Esophagus squamous epithelium (tissue), 5 donors: ENCODE results near the gene SDHC. TPM values are rescaled to one million over a fixed set of nuclear protein-coding genes. Genes with fewer than 3 reads are reported as not detected.

Source experiments
- DNase-seq: peaks from one replicate; lab custom pipeline; 2025; lab: John Stamatoyannopoulos, UW
- H3K27ac ChIP-seq, 4 donors: fragments of 200-600 bp; sonication (generic); one replicate each; pipeline ENCODE4 v1.5.1; 2016 to 2019; ENCODE audit warnings: mild to moderate bottlenecking in 1 of 4
- H3K27me3 ChIP-seq, 4 donors: fragments of 200-600 bp; sonication (generic); 1 replicate in 3 of 4; 2 replicates in 1 of 4; pipeline versions ENCODE4 v1.5.1 to v1.6.0; 2017 to 2021; ENCODE audit warnings: antibody characterized with exemption in 1 of 4
- H3K36me3 ChIP-seq, 3 donors: fragments of 200-600 bp; sonication (generic); one replicate each; pipeline ENCODE4 v1.5.1; 2016 to 2019
- H3K4me1 ChIP-seq, 3 donors: fragments of 200-600 bp; sonication (generic); one replicate each; pipeline ENCODE4 v1.5.1; 2017 to 2019
- H3K4me3 ChIP-seq, 4 donors: fragments of 200-600 bp; sonication (generic); 1 replicate in 3 of 4; 2 replicates in 1 of 4; pipeline ENCODE4 v1.5.1; 2016 to 2019; ENCODE audit warnings: mild to moderate bottlenecking in 2 of 4, moderate library complexity in 1 of 4
- H3K9me3 ChIP-seq, 3 donors: fragments of 200-600 bp; sonication (generic); one replicate each; pipeline ENCODE4 v1.5.1; 2016 to 2019
- CTCF ChIP-seq, 6 experiments: fragments of 450-650 bp in 4 of 6; fragments of 200-600 bp in 2 of 6; sonication (generic) in 2 of 6; IDR thresholded peaks; one replicate each; pipeline ENCODE4 v1.5.1; 2016 to 2019; ENCODE audit warnings: antibody characterized with exemption in 6 of 6, mild to moderate bottlenecking in 4 of 6, moderate library complexity in 4 of 6
- POLR2A ChIP-seq, 4 donors: fragments of 450-650 bp; IDR thresholded peaks; one replicate each; pipeline ENCODE4 v1.6.1; 2017; ENCODE audit warnings: antibody characterized with exemption in 4 of 4, mild to moderate bottlenecking in 4 of 4, moderate library complexity in 3 of 4
- WGBS, 2 donors: methylation state at CpG; one replicate each; pipeline ENCODE4 v1.1.5; 2018; 5-methylcytosine and 5-hydroxymethylcytosine counted together
- intact Hi-C: fragments of 100-400 bp; cut with DNase I; formaldehyde crosslinking; loops from one replicate; pipeline ENCODE4 v1.15.0; 2022
- total RNA-seq, 4 donors: library from RNA; depleted of rRNA; stranded (reverse); fragments of >200 nt; gene quantifications; one replicate each; pipeline ENCODE4 v1.1.0, GENCODE V29; 2016
- donor health status: DM: yes; HTN: yes; CAD: no.

SDHC gene
- total RNA-seq, 4 donors from 2014 or later: 32.2 to 138 (median 70.1) TPM

- DNase-seq: no peak
- H3K36me3 ChIP-seq: no peaks in the 10 kb centered on the region
- no peaks in the 10 kb centered on the region for H3K4me1 ChIP-seq
- H3K27ac ChIP-seq: no peak overlapping the region
- H3K4me3 ChIP-seq: no peak overlapping the region
- TF ChIP-seq CTCF (IDR thresholded peaks at IDR 0.05) (no peak), POLR2A (IDR thresholded peaks at IDR 0.05) (no peak)
- intact Hi-C loops: no loop called here
- WGBS, 2 donors: 50 to 61% methylated on average over 2 to 3 of the region's 3 CpGs
- no peaks in the 10 kb centered on the region for H3K27me3 ChIP-seq
- no peaks in the 10 kb centered on the region for H3K9me3 ChIP-seq
Measured at GRCh38 chr1:161273402-161273801, 40.8 kb upstream of the SDHC start.

GRCh38 chr1:161274874-161275273 is 39.3 kb upstream of the SDHC start:
- no peak for TF ChIP-seq POLR2A (IDR thresholded peaks at IDR 0.05)
- no peak for TF ChIP-seq CTCF (IDR thresholded peaks at IDR 0.05)
- intact Hi-C loops: no loop called here
- no peak overlapping the region for H3K27ac ChIP-seq
- H3K9me3 ChIP-seq: no peaks in the 10 kb centered on the region
- 72 to 95% methylated on average over 2 to 3 of the region's 3 CpGs for WGBS, 2 donors
- no peaks in the 10 kb centered on the region for H3K36me3 ChIP-seq
- no peak for DNase-seq
- H3K4me1 ChIP-seq: no peaks in the 10 kb centered on the region
- H3K4me3 ChIP-seq: no peak overlapping the region
- no peaks in the 10 kb centered on the region for H3K27me3 ChIP-seq

GRCh38 chr1:161282991-161283390 is 31.2 kb upstream of the SDHC start:
- Histone ChIP-seq H3K27me3 (no peaks in the 10 kb centered on the region), H3K27ac (no peak overlapping the region), H3K9me3 (no peaks in the 10 kb centered on the region), H3K36me3 (peaks cover 0 to 18% (median 5%) of the 10 kb centered on the region in 3 donors), H3K4me1 (no peaks in the 10 kb centered on the region), H3K4me3 (no peak overlapping the region)
- TF ChIP-seq CTCF (IDR thresholded peaks at IDR 0.05): no peak
- TF ChIP-seq POLR2A (IDR thresholded peaks at IDR 0.05): no peak
- intact Hi-C loops: no loop called here
- WGBS, 2 donors: 92 to 96% methylated on average over 1 of the region's 1 CpG
- DNase-seq: no peak

GRCh38 chr1:161285113-161285512 is 29.1 kb upstream of the SDHC start:
- Histone ChIP-seq H3K27me3 (no peaks in the 10 kb centered on the region), H3K4me1 (no peaks in the 10 kb centered on the region), H3K9me3 (no peaks in the 10 kb centered on the region), H3K36me3 (peaks cover 0 to 18% (median 5%) of the 10 kb centered on the region in 3 donors), H3K27ac (no peak overlapping the region), H3K4me3 (no peak overlapping the region)
- 94 to 100% methylated on average over 2 of the region's 2 CpGs for WGBS, 2 donors
- TF ChIP-seq CTCF (IDR thresholded peaks at IDR 0.05) (no peak), POLR2A (IDR thresholded peaks at IDR 0.05) (no peak)
- DNase-seq: no peak
- intact Hi-C loops: no loop called here

- intact Hi-C loops: no loop called here
- no peak overlapping the region for H3K27ac ChIP-seq
- TF ChIP-seq CTCF (IDR thresholded peaks at IDR 0.05): no peak
- TF ChIP-seq POLR2A (IDR thresholded peaks at IDR 0.05): no peak
- H3K9me3 ChIP-seq: no peaks in the 10 kb centered on the region
- H3K27me3 ChIP-seq: no peaks in the 10 kb centered on the region
- 58 to 74% methylated on average over 5 of the region's 5 CpGs for WGBS, 2 donors
- no peak for DNase-seq
- H3K4me1 ChIP-seq: no peaks in the 10 kb centered on the region
- H3K4me3 ChIP-seq: no peak overlapping the region
- peaks cover 0 to 18% (median 5%) of the 10 kb centered on the region in 3 donors for H3K36me3 ChIP-seq
Measured at GRCh38 chr1:161285521-161285920, 28.7 kb upstream of the SDHC start.
